SK-N-SH (cell line): ENCODE data around the gene SLC2A10. TPM values are rescaled to one million over a fixed set of nuclear protein-coding genes. Genes with fewer than 3 reads are reported as not detected.

ENCODE experiments used
- CTCF ChIA-PET: fragments of 300-600, 350-600 bp; formaldehyde crosslinking; extraction: SDS; loops from one replicate; lab custom pipeline; 2021; lab: Yijun Ruan, JAX
- POLR2A ChIA-PET: fragments of 350-600 bp; sonication (Branson Sonifier 250); formaldehyde crosslinking; extraction: SDS; loops from one replicate; lab custom pipeline; 2020; ENCODE audit warnings: antibody characterized with exemption, inconsistent platforms; lab: Yijun Ruan, JAX
- DNase-seq: peaks from one replicate; pipeline ENCODE4 v3.0.0; 2012
- H2AFZ ChIP-seq: fragments of 200-600 bp; sonication (generic); 2 replicates; pipeline ENCODE4 v1.8.1; 2016; ENCODE audit warnings: antibody characterized with exemption, mild to moderate bottlenecking, low read depth
- H3F3A ChIP-seq: fragments of 200-600 bp; sonication (generic); replicated peaks from 2 replicates; pipeline ENCODE3; 2016; ENCODE audit warnings: antibody characterized with exemption, mild to moderate bottlenecking; ENCODE audit not compliant: insufficient read depth
- H3K27ac ChIP-seq, 2 experiments: fragments of 200-500 bp in 1 of 2; fragments of 200-600 bp in 1 of 2; sonication (Bioruptor generic) in 1 of 2; sonication (generic), shearing (Covaris generic) in 1 of 2; 2 replicates each; pipeline versions ENCODE4 v1.5.1 to v1.6.1; 2014 to 2016; ENCODE audit warnings: low read depth in 2 of 2, inconsistent platforms in 1 of 2, low read length in 1 of 2, mild to moderate bottlenecking in 1 of 2, mixed read lengths in 1 of 2
- H3K27me3 ChIP-seq: fragments of 200-600 bp; sonication (generic), shearing (Covaris generic); 2 replicates; pipeline ENCODE4 v1.6.1; 2016; ENCODE audit warnings: mixed run types; ENCODE audit not compliant: insufficient read depth
- H3K36me3 ChIP-seq, 2 experiments: fragments of 200-500 bp in 1 of 2; fragments of 200-600 bp in 1 of 2; sonication (Bioruptor generic) in 1 of 2; sonication (generic) in 1 of 2; replicated peaks in 1 of 2; 2 replicates each; pipeline versions ENCODE3 to v1.5.1; 2014 to 2016; ENCODE audit warnings: low read length in 1 of 2, mild to moderate bottlenecking in 1 of 2; ENCODE audit not compliant: insufficient read depth in 2 of 2, control insufficient read depth in 1 of 2
- H3K4me1 ChIP-seq, 2 experiments: fragments of 200-500 bp in 1 of 2; fragments of 200-600 bp in 1 of 2; sonication (Bioruptor generic) in 1 of 2; sonication (generic), shearing (Covaris generic) in 1 of 2; 2 replicates each; pipeline versions ENCODE4 v1.5.1 to v1.6.1; 2014 to 2016; ENCODE audit warnings: low read depth in 1 of 2, low read length in 1 of 2, mixed run types in 1 of 2; ENCODE audit not compliant: insufficient read depth in 2 of 2, control insufficient read depth in 1 of 2
- H3K4me2 ChIP-seq: fragments of 200-600 bp; sonication (generic), shearing (Covaris generic); 2 replicates; pipeline ENCODE4 v1.6.1; 2017; ENCODE audit warnings: mixed run types
- H3K4me3 ChIP-seq, 2 experiments: fragments of 200-500 bp in 1 of 2; fragments of 200-600 bp in 1 of 2; sonication (Bioruptor generic) in 1 of 2; sonication (generic), shearing (Covaris generic) in 1 of 2; 2 replicates each; pipeline versions ENCODE4 v1.5.1 to v1.8.1; 2014 to 2016; ENCODE audit warnings: low read depth in 2 of 2, inconsistent platforms in 1 of 2, low read length in 1 of 2, mild to moderate bottlenecking in 1 of 2, mixed read lengths in 1 of 2, moderate library complexity in 1 of 2
- H3K79me2 ChIP-seq: fragments of 200-600 bp; sonication (generic); 2 replicates; pipeline ENCODE4 v1.8.1; 2017; ENCODE audit warnings: mild to moderate bottlenecking; ENCODE audit not compliant: insufficient read depth
- H3K9ac ChIP-seq: fragments of 200-600 bp; sonication (generic); 2 replicates; pipeline ENCODE4 v1.6.1; 2017; ENCODE audit warnings: mixed run types
- H3K9me2 ChIP-seq: fragments of 200-600 bp; sonication (generic); 2 replicates; pipeline ENCODE4 v1.6.1; 2017; ENCODE audit warnings: mixed run types
- H3K9me3 ChIP-seq: fragments of 200-600 bp; sonication (generic); 2 replicates; pipeline ENCODE4 v1.6.1; 2017; ENCODE audit warnings: mixed run types, mild to moderate bottlenecking, moderate library complexity
- H4K20me1 ChIP-seq: fragments of 200-600 bp; sonication (generic); 2 replicates; pipeline ENCODE4 v1.6.1; 2017; ENCODE audit warnings: mild to moderate bottlenecking, mixed run types; ENCODE audit not compliant: insufficient read depth
- EP300 ChIP-seq, 2 experiments: IDR thresholded peaks; 2 replicates each; pipeline versions ENCODE4 v1.4.0 to v1.6.1; 2012; ENCODE audit warnings: borderline replicate concordance in 1 of 2, low read depth in 1 of 2, low read length in 1 of 2
- EZH2phosphoT487 ChIP-seq: fragments of 200-600 bp; sonication (generic); IDR thresholded peaks from 2 replicates; pipeline ENCODE4 v1.6.1; 2017; ENCODE audit warnings: low read depth, mixed run types, mild to moderate bottlenecking, antibody characterized with exemption, moderate library complexity, borderline replicate concordance
- FOSL2 ChIP-seq: IDR thresholded peaks from 2 replicates; pipeline ENCODE4 v1.4.0; 2012; ENCODE audit warnings: low read depth, mild to moderate bottlenecking, moderate library complexity, borderline replicate concordance
- FOXJ3 ChIP-seq: sonication (generic); formaldehyde crosslinking; IDR thresholded peaks from 2 replicates; pipeline ENCODE4 v1.5.1; 2020; ENCODE audit warnings: mild to moderate bottlenecking, missing genetic modification reagents
- GATA2 ChIP-seq: sonication (generic); formaldehyde crosslinking; IDR thresholded peaks from 2 replicates; pipeline ENCODE4 v1.5.0; 2020; ENCODE audit warnings: mild to moderate bottlenecking, missing genetic modification reagents
- JUND ChIP-seq: IDR thresholded peaks from 2 replicates; pipeline ENCODE4 v1.4.0; 2012
- NRF1 ChIP-seq: IDR thresholded peaks from 2 replicates; pipeline ENCODE4 v1.6.1; 2012; ENCODE audit warnings: low read depth, mild to moderate bottlenecking, low read length
- POLR2AphosphoS5 ChIP-seq: IDR thresholded peaks from 2 replicates; pipeline ENCODE4 v1.6.1; 2012; ENCODE audit warnings: low read depth, low read length
- RAD21 ChIP-seq: IDR thresholded peaks from 2 replicates; pipeline ENCODE4 v1.6.1; 2012; ENCODE audit warnings: mild to moderate bottlenecking, low read length
- RCOR1 ChIP-seq: fragments of 150-350 bp; IDR thresholded peaks from 2 replicates; pipeline ENCODE4 v1.6.1; 2017; ENCODE audit warnings: antibody characterized with exemption, low read length
- RXRA ChIP-seq: IDR thresholded peaks from 2 replicates; pipeline ENCODE4 v1.4.0; 2012; ENCODE audit warnings: low read depth, mild to moderate bottlenecking, borderline replicate concordance
- SMC3 ChIP-seq: IDR thresholded peaks from 2 replicates; pipeline ENCODE4 v1.6.1; 2012; ENCODE audit warnings: low read depth, low read length, improper control_type of control experiment
- TAF1 ChIP-seq: IDR thresholded peaks from 2 replicates; pipeline ENCODE4 v1.6.1; 2012; ENCODE audit warnings: low read depth, mild to moderate bottlenecking, low read length, moderate library complexity, borderline replicate concordance
- TCF12 ChIP-seq: IDR thresholded peaks from 2 replicates; pipeline ENCODE4 v1.4.0; 2012
- YY1 ChIP-seq: IDR thresholded peaks from 2 replicates; pipeline ENCODE4 v1.4.0; 2012; ENCODE audit warnings: low read depth, mild to moderate bottlenecking
- WGBS: methylation state at CpG from one replicate; pipeline ENCODE4 v1.1.6; 2017; ENCODE audit warnings: low lambda C conversion rate; 5-methylcytosine and 5-hydroxymethylcytosine counted together
- polyA plus RNA-seq, 3 experiments: library from polyadenylated mRNA; depleted of rRNA; stranded (reverse); fragments of >200 nt; gene quantifications; 2 replicates each; pipeline ENCODE4 v1.2.3, GENCODE V29; 2012
- TF ChIP-seq, protein P1 (sequence below): IDR thresholded peaks from 2 replicates; pipeline ENCODE4; 2012
- TF ChIP-seq, protein P2 (sequence below): IDR thresholded peaks from 2 replicates; pipeline ENCODE4 v1.6.1; 2012; ENCODE audit warnings: mild to moderate bottlenecking, low read depth, low read length, moderate library complexity
- TF ChIP-seq, protein P3 (sequence below): fragments of 150-350 bp; IDR thresholded peaks from 2 replicates; pipeline ENCODE4 v1.6.1; 2016; ENCODE audit warnings: mild to moderate bottlenecking, low read depth, low read length
- TF ChIP-seq, protein P4 (sequence below): IDR thresholded peaks from 2 replicates; pipeline ENCODE4 v1.4.0; 2012; ENCODE audit warnings: low read depth, borderline replicate concordance
- TF ChIP-seq, protein P5 (sequence below): fragments of 150-350 bp; IDR thresholded peaks from 2 replicates; pipeline ENCODE4 v1.6.1; 2017; ENCODE audit warnings: antibody characterized with exemption, low read length, low read depth, borderline replicate concordance
- TF ChIP-seq, protein P6 (sequence below): IDR thresholded peaks from 2 replicates; pipeline ENCODE4 v1.4.0; 2012; ENCODE audit warnings: low read depth

Gene SLC2A10
- polyA plus RNA-seq, 1 of the 3 experiments (the other 2 are of a cell fraction), result 12.6 TPM

DNA sequence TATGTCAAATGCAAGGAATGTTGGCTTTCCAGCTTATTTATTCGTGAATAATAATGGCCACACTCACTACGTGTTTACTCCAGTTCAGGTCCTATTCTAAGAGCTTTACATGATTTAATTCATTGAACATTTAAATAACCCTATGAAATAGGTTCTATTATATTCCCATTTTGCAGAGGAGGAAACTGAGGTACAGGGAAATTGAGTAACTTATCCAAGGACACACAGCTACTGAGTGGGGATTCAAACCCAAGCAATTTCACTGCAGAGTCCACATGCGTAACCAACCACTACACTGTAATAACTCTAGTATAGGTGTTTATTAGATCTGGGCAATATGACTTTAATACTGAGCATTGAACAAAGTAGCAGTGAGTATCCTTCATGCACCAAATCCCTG lies 45.9 kb upstream of the SLC2A10 start:
- no peak for DNase-seq
- ChIA-PET POLR2A (no interaction called here), CTCF (interaction anchor here (1.2 to 1.4 kb wide), 2 partner anchors 23 to 30 kb away, joined by 3 to 4 read pairs; no protein-coding TSS in a partner anchor)
- no peak overlapping the region for H3K9ac ChIP-seq
- H3K27ac ChIP-seq, result no peak overlapping the region
- H3K27me3 ChIP-seq, result no peaks in the 10 kb centered on the region
- no peaks in the 10 kb centered on the region for H3F3A ChIP-seq
- H3K9me2 ChIP-seq, result no peaks in the 10 kb centered on the region
- TF ChIP-seq YY1 (no peak), RCOR1 (no peak), FOSL2 (no peak), EP300 (IDR thresholded peaks at IDR 0.05; ENCODE audit: borderline replicate concordance in 1 of 2, low read depth in 1 of 2, low read length in 1 of 2) (no peak), NRF1 (no peak), FOXJ3 (no peak), RAD21 (no peak), JUND (no peak), TAF1 (no peak), TCF12 (no peak), SMC3 (no peak), GATA2 (no peak)
- TF ChIP-seq, protein P1, sequence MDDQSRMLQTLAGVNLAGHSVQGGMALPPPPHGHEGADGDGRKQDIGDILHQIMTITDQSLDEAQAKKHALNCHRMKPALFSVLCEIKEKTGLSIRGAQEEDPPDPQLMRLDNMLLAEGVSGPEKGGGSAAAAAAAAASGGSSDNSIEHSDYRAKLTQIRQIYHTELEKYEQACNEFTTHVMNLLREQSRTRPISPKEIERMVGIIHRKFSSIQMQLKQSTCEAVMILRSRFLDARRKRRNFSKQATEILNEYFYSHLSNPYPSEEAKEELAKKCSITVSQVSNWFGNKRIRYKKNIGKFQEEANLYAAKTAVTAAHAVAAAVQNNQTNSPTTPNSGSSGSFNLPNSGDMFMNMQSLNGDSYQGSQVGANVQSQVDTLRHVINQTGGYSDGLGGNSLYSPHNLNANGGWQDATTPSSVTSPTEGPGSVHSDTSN, result no peak
- TF ChIP-seq, protein P2, sequence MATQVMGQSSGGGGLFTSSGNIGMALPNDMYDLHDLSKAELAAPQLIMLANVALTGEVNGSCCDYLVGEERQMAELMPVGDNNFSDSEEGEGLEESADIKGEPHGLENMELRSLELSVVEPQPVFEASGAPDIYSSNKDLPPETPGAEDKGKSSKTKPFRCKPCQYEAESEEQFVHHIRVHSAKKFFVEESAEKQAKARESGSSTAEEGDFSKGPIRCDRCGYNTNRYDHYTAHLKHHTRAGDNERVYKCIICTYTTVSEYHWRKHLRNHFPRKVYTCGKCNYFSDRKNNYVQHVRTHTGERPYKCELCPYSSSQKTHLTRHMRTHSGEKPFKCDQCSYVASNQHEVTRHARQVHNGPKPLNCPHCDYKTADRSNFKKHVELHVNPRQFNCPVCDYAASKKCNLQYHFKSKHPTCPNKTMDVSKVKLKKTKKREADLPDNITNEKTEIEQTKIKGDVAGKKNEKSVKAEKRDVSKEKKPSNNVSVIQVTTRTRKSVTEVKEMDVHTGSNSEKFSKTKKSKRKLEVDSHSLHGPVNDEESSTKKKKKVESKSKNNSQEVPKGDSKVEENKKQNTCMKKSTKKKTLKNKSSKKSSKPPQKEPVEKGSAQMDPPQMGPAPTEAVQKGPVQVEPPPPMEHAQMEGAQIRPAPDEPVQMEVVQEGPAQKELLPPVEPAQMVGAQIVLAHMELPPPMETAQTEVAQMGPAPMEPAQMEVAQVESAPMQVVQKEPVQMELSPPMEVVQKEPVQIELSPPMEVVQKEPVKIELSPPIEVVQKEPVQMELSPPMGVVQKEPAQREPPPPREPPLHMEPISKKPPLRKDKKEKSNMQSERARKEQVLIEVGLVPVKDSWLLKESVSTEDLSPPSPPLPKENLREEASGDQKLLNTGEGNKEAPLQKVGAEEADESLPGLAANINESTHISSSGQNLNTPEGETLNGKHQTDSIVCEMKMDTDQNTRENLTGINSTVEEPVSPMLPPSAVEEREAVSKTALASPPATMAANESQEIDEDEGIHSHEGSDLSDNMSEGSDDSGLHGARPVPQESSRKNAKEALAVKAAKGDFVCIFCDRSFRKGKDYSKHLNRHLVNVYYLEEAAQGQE, result no peak
- WGBS, result 69% methylated on average over 3 of the region's 3 CpGs
- H3K79me2 ChIP-seq, result no peaks in the 10 kb centered on the region
- no peaks in the 10 kb centered on the region for H3K9me3 ChIP-seq
- no peaks in the 10 kb centered on the region for H3K36me3 ChIP-seq
- no peak overlapping the region for H3K4me3 ChIP-seq
- no peaks in the 10 kb centered on the region for H4K20me1 ChIP-seq
- no peaks in the 10 kb centered on the region for H3K4me1 ChIP-seq
- no peak overlapping the region for H3K4me2 ChIP-seq
- no peak overlapping the region for H2AFZ ChIP-seq

DNA sequence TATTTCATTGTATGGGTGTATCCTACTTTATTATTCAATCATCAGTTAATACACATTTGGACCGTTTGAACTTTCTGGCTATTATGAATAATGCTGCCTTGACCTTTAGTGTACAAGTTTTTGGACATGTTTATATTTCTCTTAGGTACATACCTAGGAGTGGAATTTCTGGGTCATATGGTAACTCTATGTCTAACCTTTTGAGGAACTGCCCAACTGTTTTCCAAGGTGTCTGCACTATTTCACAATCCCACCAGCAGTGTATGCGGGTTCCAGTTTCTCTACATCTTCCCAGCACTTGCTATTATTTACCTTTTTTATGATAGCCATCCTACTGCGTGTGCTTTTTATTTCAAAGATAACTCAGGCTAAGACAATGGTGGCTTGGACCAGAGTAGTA lies 43.8 kb upstream of the SLC2A10 start:
- 58% methylated on average over 3 of the region's 3 CpGs for WGBS

More for the DNA sequence above, 43.8 kb upstream of the SLC2A10 start:
- Histone ChIP-seq H3K79me2 (no peaks in the 10 kb centered on the region), H3K4me2 (no peak overlapping the region), H3K4me3 (no peak overlapping the region), H3F3A (no peaks in the 10 kb centered on the region), H3K9me3 (no peaks in the 10 kb centered on the region), H3K27ac (no peak overlapping the region), H3K4me1 (no peaks in the 10 kb centered on the region), H3K36me3 (no peaks in the 10 kb centered on the region), H3K9ac (no peak overlapping the region), H3K27me3 (no peaks in the 10 kb centered on the region), H2AFZ (no peak overlapping the region), H4K20me1 (no peaks in the 10 kb centered on the region), H3K9me2 (no peaks in the 10 kb centered on the region)
- POLR2A ChIA-PET, result no interaction called here
- CTCF ChIA-PET, result interaction anchor here (0.7 to 1.7 kb wide), 2 partner anchors 15 to 149 kb away, joined by 3 to 4 read pairs; no protein-coding TSS in a partner anchor
- no peak for DNase-seq
- TF ChIP-seq FOSL2 (no peak), SMC3 (no peak), POLR2AphosphoS5 (no peak), RXRA (no peak), EP300 (IDR thresholded peaks at IDR 0.05; ENCODE audit: borderline replicate concordance in 1 of 2, low read depth in 1 of 2, low read length in 1 of 2) (no peak), EZH2phosphoT487 (no peak), RCOR1 (no peak), FOXJ3 (no peak)
- TF ChIP-seq, protein P3, sequence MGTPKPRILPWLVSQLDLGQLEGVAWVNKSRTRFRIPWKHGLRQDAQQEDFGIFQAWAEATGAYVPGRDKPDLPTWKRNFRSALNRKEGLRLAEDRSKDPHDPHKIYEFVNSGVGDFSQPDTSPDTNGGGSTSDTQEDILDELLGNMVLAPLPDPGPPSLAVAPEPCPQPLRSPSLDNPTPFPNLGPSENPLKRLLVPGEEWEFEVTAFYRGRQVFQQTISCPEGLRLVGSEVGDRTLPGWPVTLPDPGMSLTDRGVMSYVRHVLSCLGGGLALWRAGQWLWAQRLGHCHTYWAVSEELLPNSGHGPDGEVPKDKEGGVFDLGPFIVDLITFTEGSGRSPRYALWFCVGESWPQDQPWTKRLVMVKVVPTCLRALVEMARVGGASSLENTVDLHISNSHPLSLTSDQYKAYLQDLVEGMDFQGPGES, result no peak
- TF ChIP-seq, protein P4, sequence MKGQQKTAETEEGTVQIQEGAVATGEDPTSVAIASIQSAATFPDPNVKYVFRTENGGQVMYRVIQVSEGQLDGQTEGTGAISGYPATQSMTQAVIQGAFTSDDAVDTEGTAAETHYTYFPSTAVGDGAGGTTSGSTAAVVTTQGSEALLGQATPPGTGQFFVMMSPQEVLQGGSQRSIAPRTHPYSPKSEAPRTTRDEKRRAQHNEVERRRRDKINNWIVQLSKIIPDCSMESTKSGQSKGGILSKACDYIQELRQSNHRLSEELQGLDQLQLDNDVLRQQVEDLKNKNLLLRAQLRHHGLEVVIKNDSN, result no peak
- TF ChIP-seq, protein P5, sequence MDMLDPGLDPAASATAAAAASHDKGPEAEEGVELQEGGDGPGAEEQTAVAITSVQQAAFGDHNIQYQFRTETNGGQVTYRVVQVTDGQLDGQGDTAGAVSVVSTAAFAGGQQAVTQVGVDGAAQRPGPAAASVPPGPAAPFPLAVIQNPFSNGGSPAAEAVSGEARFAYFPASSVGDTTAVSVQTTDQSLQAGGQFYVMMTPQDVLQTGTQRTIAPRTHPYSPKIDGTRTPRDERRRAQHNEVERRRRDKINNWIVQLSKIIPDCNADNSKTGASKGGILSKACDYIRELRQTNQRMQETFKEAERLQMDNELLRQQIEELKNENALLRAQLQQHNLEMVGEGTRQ, result no peak
- TF ChIP-seq, protein P6, sequence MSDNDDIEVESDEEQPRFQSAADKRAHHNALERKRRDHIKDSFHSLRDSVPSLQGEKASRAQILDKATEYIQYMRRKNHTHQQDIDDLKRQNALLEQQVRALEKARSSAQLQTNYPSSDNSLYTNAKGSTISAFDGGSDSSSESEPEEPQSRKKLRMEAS, result no peak
